Keratinocyte (primary cell): ENCODE results near the gene ERCC6. TPM values are rescaled to one million over a fixed set of nuclear protein-coding genes. Genes with fewer than 3 reads are reported as not detected.
A peak's percentile ranks its signal among the peaks of the same experiment; 100 is the strongest.

Experiments
- DNase-seq: peaks from one replicate; pipeline ENCODE4 v3.0.0-alpha.2; 2011; ENCODE audit warnings: low read depth, missing footprints, low spot score
- FAIRE-seq: peaks from 2 replicates; lab custom pipeline; 2011; peaks lifted over from hg19 to GRCh38; lab: Jason Lieb, UNC
- H2AFZ ChIP-seq: 2 replicates; pipeline ENCODE4 v1.6.0; 2012; ENCODE audit warnings: low read length, control low read depth, inconsistent platforms; ENCODE audit not compliant: control insufficient read depth
- H3K27ac ChIP-seq: 2 replicates; pipeline ENCODE4 v1.5.1; 2011; ENCODE audit warnings: low read length; ENCODE audit not compliant: control insufficient read depth, insufficient read depth
- H3K27me3 ChIP-seq: 3 replicates; pipeline ENCODE4 v1.6.0; 2011; ENCODE audit warnings: low read length; ENCODE audit not compliant: control insufficient read depth, insufficient read depth; ENCODE audit errors: extremely low read depth
- H3K36me3 ChIP-seq, 2 experiments: 2 replicates in 1 of 2; 3 replicates in 1 of 2; pipeline ENCODE4 v1.5.1; 2011; ENCODE audit warnings: low read length in 2 of 2, mild to moderate bottlenecking in 1 of 2; ENCODE audit not compliant: control insufficient read depth in 2 of 2, insufficient read depth in 2 of 2; ENCODE audit errors: extremely low read depth in 1 of 2
- H3K4me1 ChIP-seq: 3 replicates; pipeline ENCODE4 v1.5.1; 2011; ENCODE audit warnings: low read length; ENCODE audit not compliant: control insufficient read depth, insufficient read depth; ENCODE audit errors: extremely low read depth
- H3K4me2 ChIP-seq: 3 replicates; pipeline ENCODE4 v1.6.0; 2011; ENCODE audit warnings: low read depth, low read length; ENCODE audit not compliant: control insufficient read depth, insufficient read depth; ENCODE audit errors: extremely low read depth
- H3K4me3 ChIP-seq, 3 experiments: fragments of 200-600 bp in 1 of 3; sonication (generic) in 1 of 3; 2 replicates in 2 of 3; 3 replicates in 1 of 3; pipeline ENCODE4 v1.5.1; 2011 to 2016; ENCODE audit warnings: low read length in 3 of 3, mild to moderate bottlenecking in 3 of 3, control low read depth in 2 of 3, inconsistent platforms in 1 of 3, low read depth in 1 of 3, mixed read lengths in 1 of 3, mixed run types in 1 of 3, moderate library complexity in 1 of 3; ENCODE audit not compliant: control insufficient read depth in 2 of 3, insufficient read depth in 2 of 3; ENCODE audit errors: extremely low read depth in 1 of 3
- H3K79me2 ChIP-seq: 2 replicates; pipeline ENCODE4 v1.6.0; 2012; ENCODE audit warnings: low read length; ENCODE audit not compliant: control insufficient read depth, insufficient read depth
- H3K9ac ChIP-seq: 3 replicates; pipeline ENCODE4 v1.6.0; 2011; ENCODE audit warnings: low read length; ENCODE audit not compliant: control insufficient read depth, insufficient read depth; ENCODE audit errors: extremely low read depth
- H3K9me1 ChIP-seq: 3 replicates; pipeline ENCODE4 v1.6.0; 2011; ENCODE audit warnings: low read length; ENCODE audit not compliant: control insufficient read depth, insufficient read depth; ENCODE audit errors: extremely low read depth
- H3K9me3 ChIP-seq: 2 replicates; pipeline ENCODE4 v1.5.1; 2012; ENCODE audit warnings: low read depth, low read length; ENCODE audit not compliant: control insufficient read depth
- H4K20me1 ChIP-seq: 3 replicates; pipeline ENCODE4 v1.6.0; 2011; ENCODE audit warnings: low read length; ENCODE audit not compliant: control insufficient read depth, insufficient read depth; ENCODE audit errors: extremely low read depth
- CTCF ChIP-seq, 3 experiments: IDR thresholded peaks in 1 of 3; conservative IDR thresholded peaks in 1 of 3; optimal IDR thresholded peaks in 1 of 3; 2 replicates in 2 of 3; 3 replicates in 1 of 3; pipeline versions ENCODE3 to v1.5.1; 2011; ENCODE audit warnings: low read length in 3 of 3, mild to moderate bottlenecking in 3 of 3, moderate library complexity in 2 of 3, control low read depth in 1 of 3, inconsistent platforms in 1 of 3; ENCODE audit not compliant: insufficient read depth in 2 of 3; ENCODE audit errors: extremely low read depth in 1 of 3
- EZH2 ChIP-seq: IDR thresholded peaks from one replicate; pipeline ENCODE4 v1.6.1; 2012; ENCODE audit warnings: inconsistent platforms, mild to moderate bottlenecking, low read length, moderate library complexity
- dilution Hi-C: fragments of 300-500 bp; cut with MboI; formaldehyde crosslinking; loops from one replicate; pipeline ENCODE4 v1.7.0; 2020; ENCODE audit warnings: low sequenced_read_pairs; ENCODE audit not compliant: extremely low pct_ligation_motif_present
- polyA plus RNA-seq, 5 experiments: library from polyadenylated mRNA; depleted of rRNA in 3 of 5; stranded (reverse) in 3 of 5; stranded (forward) in 1 of 5; unstranded in 1 of 5; fragments of >200 nt; gene quantifications; 1 replicate in 1 of 5; 2 replicates in 3 of 5; 3 replicates in 1 of 5; pipeline versions ENCODE4 v1.2.1 to v1.2.3, GENCODE V29; 2011 to 2012; ENCODE audit warnings: missing spikeins in 2 of 5, low read depth in 1 of 5, low replicate concordance in 1 of 5

Gene ERCC6
- polyA plus RNA-seq, 1 donor (not counting 4 experiments of a cell fraction or from before 2014, with no cell fraction given), result 36.8 TPM

DNA sequence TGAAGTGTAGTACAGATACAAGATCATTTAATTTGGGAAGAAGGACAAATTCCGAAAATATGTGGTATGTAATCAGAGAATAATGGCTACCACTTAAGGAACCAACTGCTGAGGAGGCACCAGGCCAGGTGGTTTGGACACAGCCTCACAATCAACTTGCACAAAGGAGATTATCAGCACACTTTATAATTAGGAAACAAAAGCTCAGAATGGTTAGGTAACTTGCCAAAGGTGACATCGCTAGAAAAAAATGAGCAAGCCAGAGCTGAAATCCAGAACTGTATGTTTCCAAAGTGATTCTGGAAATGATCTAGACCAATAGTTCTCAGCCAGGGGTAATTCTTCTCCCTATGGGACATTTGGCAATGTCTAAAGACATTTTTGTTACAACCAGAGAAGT, 36.6 kb downstream of the ERCC6 start:
- Histone ChIP-seq H3K9me1 (no peaks in the 10 kb centered on the region), H3K4me2 (no peak overlapping the region), H3K4me3 (no peak overlapping the region), H3K79me2 (peaks cover 2% of the 10 kb centered on the region), H3K36me3 (peaks cover 10% of the 10 kb centered on the region in 2 experiments), H3K4me1 (peaks cover 3% of the 10 kb centered on the region), H2AFZ (no peak overlapping the region), H3K9me3 (no peaks in the 10 kb centered on the region), H3K27ac (no peak overlapping the region), H4K20me1 (no peaks in the 10 kb centered on the region), H3K27me3 (no peaks in the 10 kb centered on the region), H3K9ac (no peak overlapping the region)
- peak; percentile 41 for FAIRE-seq
- no peak for TF ChIP-seq CTCF (optimal IDR thresholded peaks at IDR 0.05 in 1 of 3, IDR thresholded peaks at IDR 0.05 in 1 of 3, conservative IDR thresholded peaks at IDR 0.05 in 1 of 3; ENCODE audit: extremely low read depth in 1 of 3, insufficient read depth in 2 of 3, low read length in 3 of 3)
- TF ChIP-seq EZH2, result no peak
- no peak for DNase-seq
- dilution Hi-C loops, result no loop called here

DNA sequence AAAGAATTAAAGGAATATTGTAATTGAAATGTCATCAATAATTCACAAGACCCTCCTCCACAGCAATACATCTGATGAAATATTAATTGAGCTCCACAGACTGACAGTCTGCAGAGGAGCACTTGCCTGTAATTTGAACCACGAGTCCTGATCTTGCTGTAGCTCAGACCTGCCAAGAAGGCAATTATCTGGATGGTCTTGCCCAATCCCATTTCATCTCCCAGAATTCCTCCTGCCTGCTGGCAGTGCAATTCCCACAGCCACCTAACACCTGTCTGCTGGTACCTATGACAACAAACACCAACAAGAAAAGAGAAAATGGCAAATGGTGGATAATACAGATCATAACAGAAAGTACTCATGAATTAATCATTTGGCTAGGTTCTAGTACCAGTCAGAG, 38.5 kb downstream of the ERCC6 start:
- H3K36me3 ChIP-seq, result peaks cover 8 to 10% of the 10 kb centered on the region in 2 experiments
- FAIRE-seq, result peak; percentile 32
- dilution Hi-C loops, result no loop called here

More for the DNA sequence above, 38.5 kb downstream of the ERCC6 start:
- Histone ChIP-seq H3K4me1 (peaks cover under 1% of the 10 kb centered on the region), H4K20me1 (no peaks in the 10 kb centered on the region), H3K79me2 (no peaks in the 10 kb centered on the region), H3K27ac (no peak overlapping the region), H3K4me2 (no peak overlapping the region), H3K9me3 (no peaks in the 10 kb centered on the region), H2AFZ (no peak overlapping the region), H3K9me1 (no peaks in the 10 kb centered on the region), H3K9ac (no peak overlapping the region), H3K4me3 (no peak overlapping the region), H3K27me3 (no peaks in the 10 kb centered on the region)
- no peak for DNase-seq
- TF ChIP-seq EZH2 (no peak), CTCF (optimal IDR thresholded peaks at IDR 0.05 in 1 of 3, IDR thresholded peaks at IDR 0.05 in 1 of 3, conservative IDR thresholded peaks at IDR 0.05 in 1 of 3; ENCODE audit: extremely low read depth in 1 of 3, insufficient read depth in 2 of 3, low read length in 3 of 3) (no peak)
